Sigmoid colon (tissue), 7 donors: ENCODE results near the gene PVALB. TPM values are rescaled to one million over a fixed set of nuclear protein-coding genes. Genes with fewer than 3 reads are reported as not detected.

Experiments
- DNase-seq: peaks from one replicate; pipeline ENCODE4 v3.0.0-alpha.2; 2019
- H3K27ac ChIP-seq, 4 donors: fragments of 200-600 bp; sonication (generic); one replicate each; pipeline ENCODE4 v1.5.1; 2016 to 2019; ENCODE audit warnings: mild to moderate bottlenecking in 1 of 4
- H3K27me3 ChIP-seq, 3 donors: fragments of 200-600 bp; sonication (generic); one replicate each; pipeline ENCODE4 v1.5.1; 2019; ENCODE audit warnings: mild to moderate bottlenecking in 1 of 3
- H3K36me3 ChIP-seq, 4 donors: fragments of 200-600 bp; sonication (generic); one replicate each; pipeline ENCODE4 v1.5.1; 2016 to 2019
- H3K4me1 ChIP-seq, 4 donors: fragments of 200-600 bp; sonication (generic); one replicate each; pipeline ENCODE4 v1.5.1; 2017 to 2019
- H3K4me3 ChIP-seq, 4 donors: fragments of 200-600 bp; sonication (generic); one replicate each; pipeline ENCODE4 v1.5.1; 2017 to 2019; ENCODE audit warnings: mild to moderate bottlenecking in 2 of 4, moderate library complexity in 1 of 4
- H3K9me3 ChIP-seq, 4 donors: fragments of 200-600 bp in 3 of 4; sonication (generic) in 3 of 4; one replicate each; pipeline versions ENCODE4 v1.5.1 to v1.6.1; 2013 to 2019
- EP300 ChIP-seq, 4 donors: sonication (generic); formaldehyde crosslinking; IDR thresholded peaks; one replicate each; pipeline ENCODE4 v1.6.1; 2017; ENCODE audit warnings: antibody characterized with exemption in 4 of 4
- POLR2A ChIP-seq, 2 donors: fragments of 450-650 bp; IDR thresholded peaks; one replicate each; pipeline ENCODE4 v1.6.1; 2016; ENCODE audit warnings: antibody characterized with exemption in 2 of 2, mild to moderate bottlenecking in 2 of 2, moderate library complexity in 2 of 2
- POLR2AphosphoS5 ChIP-seq, 4 donors: sonication (generic); formaldehyde crosslinking; IDR thresholded peaks; one replicate each; pipeline ENCODE4 v1.6.1; 2017; ENCODE audit warnings: antibody characterized with exemption in 4 of 4
- WGBS, 2 donors: extraction: QIAGEN DNeasy Blood & Tissue Kit; methylation state at CpG; one replicate each; pipeline ENCODE4 v1.1.7; 2013; 5-methylcytosine and 5-hydroxymethylcytosine counted together
- intact Hi-C: fragments of 100-400 bp; cut with DNase I; formaldehyde crosslinking; loops from one replicate; pipeline ENCODE4 v1.15.1; 2023
- polyA plus RNA-seq, 3 donors: library from polyadenylated mRNA; stranded (reverse); fragments of 200-250 nt; gene quantifications; one replicate each; pipeline ENCODE4 v1.2.3, GENCODE V29; 2013
- total RNA-seq, 4 donors: library from RNA; depleted of rRNA; stranded (reverse); fragments of >200 nt; gene quantifications; one replicate each; pipeline ENCODE4 v1.1.0, GENCODE V29; 2016
- TF ChIP-seq, protein P1 (sequence below), 4 experiments: fragments of 450-650 bp in 3 of 4; fragments of 200-600 bp in 1 of 4; IDR thresholded peaks; one replicate each; pipeline ENCODE4 v1.5.1; 2016 to 2019; ENCODE audit warnings: antibody characterized with exemption in 4 of 4, mild to moderate bottlenecking in 3 of 4, moderate library complexity in 2 of 4
- donor health status: healthy with polysubstance abuse.
- donor health status: Bipolar disorder and iron deficiency.
- donor health status: healthy.

Gene PVALB
- total RNA-seq, result not detected
- polyA plus RNA-seq, result not detected

DNA sequence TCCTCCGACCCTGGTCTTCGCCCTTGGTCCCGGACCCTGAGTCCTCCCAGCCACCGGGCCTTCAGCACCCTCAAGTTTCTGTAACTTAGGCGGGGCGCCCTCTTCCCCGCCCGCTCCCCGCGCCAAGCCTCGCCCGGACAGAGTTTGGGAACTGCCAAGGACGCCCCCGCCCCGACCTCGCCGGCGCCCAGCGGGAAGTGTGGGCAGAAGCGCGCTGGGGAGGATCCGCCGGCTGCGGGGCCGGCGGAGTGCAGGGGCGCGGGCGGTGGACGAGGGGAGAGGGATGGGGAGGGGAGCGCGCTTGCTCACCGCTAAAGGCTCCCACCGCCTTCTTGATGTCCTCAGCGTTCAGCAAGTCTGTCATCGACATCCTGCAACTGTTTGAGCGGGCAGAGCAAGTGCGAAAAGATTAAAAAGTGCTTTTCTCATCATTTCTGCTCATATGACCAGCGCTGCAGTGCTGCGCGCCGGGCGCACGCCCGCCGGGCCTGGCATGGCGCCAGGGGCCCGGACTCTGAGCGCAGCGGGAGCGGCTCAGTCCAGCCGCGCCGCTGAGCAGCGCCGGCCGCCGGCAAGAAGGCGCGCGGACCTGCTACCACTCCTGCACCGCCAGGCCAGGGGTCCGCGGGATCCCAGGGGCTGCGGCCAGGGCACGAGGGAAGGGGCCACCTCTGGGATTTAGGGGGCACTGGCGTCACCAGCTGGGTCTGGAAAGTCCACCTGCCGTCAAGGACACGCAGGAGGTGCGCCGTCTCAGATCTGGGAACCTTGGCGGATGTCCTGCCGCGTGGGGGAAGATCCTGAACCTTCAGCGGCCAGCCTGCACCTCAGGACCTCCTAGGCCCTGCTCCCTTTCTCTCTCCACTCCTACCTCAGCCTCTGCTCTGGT, at the start of gene PVALB:
TSS of gene PVALB (minus strand) at position 400 of the 889 bp plus-strand sequence. CDS start at position 370, 30 bp downstream.
- peak within 1 kb of the TSS in 3 of 4 donors; percentile 20 to 37 (median 34) for H3K4me3 ChIP-seq
- no peak within 1 kb of the TSS for H3K27ac ChIP-seq
- H3K36me3 ChIP-seq, result no peaks in the 10 kb centered on the region
- H3K27me3 ChIP-seq, result peaks cover 30 to 65% (median 49%) of the 10 kb centered on the region in 3 donors
- H3K9me3 ChIP-seq, result no peaks in the 10 kb centered on the region
- no peak for DNase-seq
- intact Hi-C loops, result no loop called here
- WGBS, 2 donors, result 2 to 3% methylated on average over 75 of the region's 75 CpGs
- peaks cover 0 to 14% (median 13%) of the 10 kb centered on the region in 4 donors for H3K4me1 ChIP-seq
- TF ChIP-seq, protein P1, sequence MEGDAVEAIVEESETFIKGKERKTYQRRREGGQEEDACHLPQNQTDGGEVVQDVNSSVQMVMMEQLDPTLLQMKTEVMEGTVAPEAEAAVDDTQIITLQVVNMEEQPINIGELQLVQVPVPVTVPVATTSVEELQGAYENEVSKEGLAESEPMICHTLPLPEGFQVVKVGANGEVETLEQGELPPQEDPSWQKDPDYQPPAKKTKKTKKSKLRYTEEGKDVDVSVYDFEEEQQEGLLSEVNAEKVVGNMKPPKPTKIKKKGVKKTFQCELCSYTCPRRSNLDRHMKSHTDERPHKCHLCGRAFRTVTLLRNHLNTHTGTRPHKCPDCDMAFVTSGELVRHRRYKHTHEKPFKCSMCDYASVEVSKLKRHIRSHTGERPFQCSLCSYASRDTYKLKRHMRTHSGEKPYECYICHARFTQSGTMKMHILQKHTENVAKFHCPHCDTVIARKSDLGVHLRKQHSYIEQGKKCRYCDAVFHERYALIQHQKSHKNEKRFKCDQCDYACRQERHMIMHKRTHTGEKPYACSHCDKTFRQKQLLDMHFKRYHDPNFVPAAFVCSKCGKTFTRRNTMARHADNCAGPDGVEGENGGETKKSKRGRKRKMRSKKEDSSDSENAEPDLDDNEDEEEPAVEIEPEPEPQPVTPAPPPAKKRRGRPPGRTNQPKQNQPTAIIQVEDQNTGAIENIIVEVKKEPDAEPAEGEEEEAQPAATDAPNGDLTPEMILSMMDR (IDR thresholded peaks at IDR 0.05), result no peak
- TF ChIP-seq EP300 (IDR thresholded peaks at IDR 0.05) (no peak), POLR2AphosphoS5 (IDR thresholded peaks at IDR 0.05) (no peak), POLR2A (IDR thresholded peaks at IDR 0.05) (no peak)

GRCh38 chr22:36865346-36865745, 48.5 kb upstream of the PVALB start:
- DNase-seq, result no peak
- no peaks in the 10 kb centered on the region for H3K4me1 ChIP-seq
- TF ChIP-seq EP300 (IDR thresholded peaks at IDR 0.05), result no peak
- TF ChIP-seq, protein P1 (IDR thresholded peaks at IDR 0.05), result no peak
- no peaks in the 10 kb centered on the region for H3K9me3 ChIP-seq
- intact Hi-C loops, result no loop called here
- 38 to 48% methylated on average over 13 of the region's 13 CpGs for WGBS, 2 donors
- H3K27me3 ChIP-seq, result peaks cover 0 to 33% (median 0%) of the 10 kb centered on the region in 3 donors
- no peak overlapping the region for H3K4me3 ChIP-seq
- no peak overlapping the region for H3K27ac ChIP-seq
- H3K36me3 ChIP-seq, result no peaks in the 10 kb centered on the region

DNA sequence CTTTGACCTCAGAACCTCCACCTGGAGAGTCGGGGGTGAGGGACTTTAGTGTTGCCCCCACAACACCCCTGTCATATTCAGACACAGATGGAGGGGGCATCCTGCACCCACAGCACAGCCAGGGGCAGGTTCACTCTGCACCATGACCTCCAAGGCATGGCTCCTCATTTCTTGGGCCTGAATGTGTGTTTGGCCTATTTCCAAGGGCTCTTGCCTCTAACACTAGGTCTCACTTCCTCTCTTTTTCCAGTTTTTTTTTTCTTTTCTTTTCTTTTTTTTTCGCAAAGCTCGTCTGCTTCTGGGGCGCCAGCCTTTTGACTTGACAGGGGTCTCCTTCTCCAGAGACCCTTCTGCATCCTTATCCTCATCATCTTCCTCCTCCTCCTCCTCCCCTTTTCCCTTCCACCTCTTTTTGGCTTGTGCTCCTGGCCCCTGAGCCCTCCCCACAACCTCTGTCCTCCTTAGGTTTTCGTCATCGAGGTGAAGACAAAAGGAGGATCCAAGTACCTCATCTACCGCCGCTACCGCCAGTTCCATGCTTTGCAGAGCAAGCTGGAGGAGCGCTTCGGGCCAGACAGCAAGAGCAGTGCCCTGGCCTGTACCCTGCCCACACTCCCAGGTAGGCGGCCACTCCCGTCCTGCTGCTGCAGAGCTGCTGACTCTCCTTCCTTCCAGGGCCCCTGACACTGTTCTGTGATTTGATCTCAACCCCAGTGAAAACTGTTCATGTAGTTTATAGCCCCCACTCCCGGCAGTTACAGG, 47.8 kb upstream of the PVALB start:
- TF ChIP-seq POLR2AphosphoS5 (IDR thresholded peaks at IDR 0.05) (no peak), EP300 (IDR thresholded peaks at IDR 0.05) (no peak), POLR2A (IDR thresholded peaks at IDR 0.05) (no peak)
- TF ChIP-seq, protein P1 (IDR thresholded peaks at IDR 0.05), result no peak
- WGBS, 2 donors, result 77 to 83% methylated on average over 14 of the region's 14 CpGs

DNA sequence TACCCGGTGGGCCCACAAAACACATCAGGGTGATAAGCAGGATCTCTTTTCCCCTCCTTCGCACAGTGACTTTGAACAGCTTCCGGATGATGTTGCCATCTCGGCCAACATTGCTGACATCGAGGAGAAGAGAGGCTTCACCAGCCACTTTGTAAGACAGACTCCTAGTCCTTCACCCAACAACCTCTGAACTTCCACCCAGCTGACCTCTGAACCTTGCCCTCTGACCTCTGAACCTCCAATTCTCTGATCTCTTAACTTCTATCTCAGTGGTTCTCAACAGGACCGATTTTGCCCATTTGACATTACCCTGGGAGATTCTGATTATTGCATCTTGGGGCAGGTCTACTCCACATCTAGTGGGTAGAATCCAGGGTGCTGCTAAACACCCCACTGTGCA, 47.1 kb upstream of the PVALB start:
- Histone ChIP-seq H3K4me3 (no peak overlapping the region), H3K36me3 (no peaks in the 10 kb centered on the region), H3K27ac (no peak overlapping the region), H3K4me1 (no peaks in the 10 kb centered on the region), H3K27me3 (peaks cover 0 to 19% (median 0%) of the 10 kb centered on the region in 3 donors), H3K9me3 (no peaks in the 10 kb centered on the region)
- no peak for DNase-seq
- intact Hi-C loops, result no loop called here
- WGBS, 2 donors, result 91 to 92% methylated on average over 6 of the region's 6 CpGs
- TF ChIP-seq, protein P1 (IDR thresholded peaks at IDR 0.05), result no peak
- no peak for TF ChIP-seq POLR2A (IDR thresholded peaks at IDR 0.05)
- no peak for TF ChIP-seq EP300 (IDR thresholded peaks at IDR 0.05)
- no peak for TF ChIP-seq POLR2AphosphoS5 (IDR thresholded peaks at IDR 0.05)

More for the DNA sequence above, 47.8 kb upstream of the PVALB start:
- Histone ChIP-seq H3K4me1 (no peaks in the 10 kb centered on the region), H3K9me3 (no peaks in the 10 kb centered on the region), H3K27me3 (peaks cover 0 to 25% (median 0%) of the 10 kb centered on the region in 3 donors), H3K36me3 (no peaks in the 10 kb centered on the region), H3K4me3 (no peak overlapping the region), H3K27ac (no peak overlapping the region)
- intact Hi-C loops, result no loop called here
- peak; percentile 49 for DNase-seq
